GM12878 (cell line): ENCODE measurements around the gene SPDYE1. TPM values are rescaled to one million over a fixed set of nuclear protein-coding genes. Genes with fewer than 3 reads are reported as not detected.

Source experiments
- ATAC-seq: fragments of 200-7000 bp; cut with Tn5 transposase; 3 replicates; pipeline ENCODE4 v1.9.1; 2020; ENCODE audit warnings: mild to moderate bottlenecking, moderate library complexity
- BruUV-seq: library from RNA; stranded (reverse); fragments of 400-500 nt; replicated peaks from 2 replicates; lab custom pipeline; 2021; lab: Mats Ljungman, UMichigan
- CTCF ChIA-PET: fragments of 300-600 bp; sonication (Branson Sonifier 250); formaldehyde crosslinking; extraction: SDS; loops from one replicate; lab custom pipeline; 2021; ENCODE audit warnings: inconsistent platforms; lab: Yijun Ruan, JAX
- POLR2A ChIA-PET: fragments of 350-600 bp; formaldehyde crosslinking; extraction: SDS; loops from one replicate; lab custom pipeline; 2021; ENCODE audit warnings: inconsistent platforms; lab: Charles Lee
- RAD21 ChIA-PET: fragments of 300-600 bp; sonication (Branson Sonifier 250); formaldehyde crosslinking; loops from one replicate; lab custom pipeline; 2023; ENCODE audit warnings: antibody characterized with exemption; ENCODE audit not compliant: unreplicated experiment; lab: Charles Lee
- SMC1A ChIA-PET: fragments of 300-600 bp; sonication (Branson Sonifier 250); formaldehyde crosslinking; loops from one replicate; lab custom pipeline; 2023; ENCODE audit not compliant: unreplicated experiment, uncharacterized antibody; lab: Charles Lee
- DNase-seq: peaks from one replicate; pipeline ENCODE4 v3.0.0-alpha.2; 2011; ENCODE audit warnings: low read depth, low spot score
- FAIRE-seq: peaks from 3 replicates; lab custom pipeline; 2011; peaks lifted over from hg19 to GRCh38; lab: Jason Lieb, UNC
- H2AFZ ChIP-seq: 2 replicates; pipeline ENCODE4 v1.6.0; 2011; ENCODE audit warnings: low read depth, low read length, control low read depth; ENCODE audit not compliant: control insufficient read depth
- H3K27ac ChIP-seq: 2 replicates; pipeline ENCODE4 v1.5.1; 2011; ENCODE audit warnings: control low read depth; ENCODE audit not compliant: control insufficient read depth, insufficient read depth
- H3K27me3 ChIP-seq, 2 experiments: replicated peaks in 1 of 2; 2 replicates each; pipeline versions ENCODE4 v1.6.0 to v1.6.1; 2011; ENCODE audit warnings: low read length in 1 of 2; ENCODE audit not compliant: control insufficient read depth in 2 of 2, insufficient read depth in 2 of 2
- H3K36me3 ChIP-seq, 2 experiments: 2 replicates each; pipeline ENCODE4 v1.5.1; 2011; ENCODE audit warnings: low read length in 1 of 2; ENCODE audit not compliant: control insufficient read depth in 2 of 2, insufficient read depth in 2 of 2
- H3K4me1 ChIP-seq: 2 replicates; pipeline ENCODE4 v1.6.1; 2011; ENCODE audit warnings: mild to moderate bottlenecking, low read length, moderate library complexity, mixed read lengths; ENCODE audit not compliant: control insufficient read depth, insufficient read depth
- H3K4me2 ChIP-seq: 2 replicates; pipeline ENCODE4 v1.6.0; 2011; ENCODE audit warnings: control low read depth; ENCODE audit not compliant: control insufficient read depth, insufficient read depth
- H3K4me3 ChIP-seq: fragments of 200-600 bp; sonication (generic); 2 replicates; pipeline ENCODE4 v1.5.1; 2016
- H3K79me2 ChIP-seq: 2 replicates; pipeline ENCODE4 v1.6.0; 2011; ENCODE audit warnings: low read length; ENCODE audit not compliant: control insufficient read depth, insufficient read depth
- H3K9ac ChIP-seq: 2 replicates; pipeline ENCODE4 v1.8.0; 2011; ENCODE audit warnings: low read length, control low read depth, mixed read lengths; ENCODE audit not compliant: control insufficient read depth, insufficient read depth
- H3K9me3 ChIP-seq: replicated peaks from 3 replicates; pipeline ENCODE4 v1.5.1; 2011; ENCODE audit warnings: mild to moderate bottlenecking, low read length; ENCODE audit not compliant: control insufficient read depth, insufficient read depth
- H4K20me1 ChIP-seq: 2 replicates; pipeline ENCODE4 v1.6.0; 2011; ENCODE audit not compliant: control insufficient read depth, insufficient read depth
- ASH2L ChIP-seq: fragments of 300-600, 200-600 bp; sonication (generic); IDR thresholded peaks from 2 replicates; pipeline ENCODE4 v1.6.1; 2017; ENCODE audit warnings: low read depth, mild to moderate bottlenecking, borderline replicate concordance
- E2F4 ChIP-seq: IDR thresholded peaks from 2 replicates; pipeline ENCODE4 v1.6.1; 2012; ENCODE audit warnings: low read depth, low read length, improper control_type of control experiment
- EP300 ChIP-seq, 2 experiments: fragments of 150-350 bp in 1 of 2; IDR thresholded peaks; 2 replicates each; pipeline ENCODE4 v1.6.1; 2011 to 2012; ENCODE audit warnings: low read depth in 2 of 2, low read length in 2 of 2, borderline replicate concordance in 1 of 2, improper control_type of control experiment in 1 of 2, inconsistent platforms in 1 of 2; ENCODE audit not compliant: control insufficient read depth in 1 of 2
- MLLT1 ChIP-seq: fragments of 450-650 bp; IDR thresholded peaks from 2 replicates; pipeline ENCODE4 v1.6.1; 2016; ENCODE audit warnings: mild to moderate bottlenecking
- NFYA ChIP-seq: IDR thresholded peaks from 2 replicates; pipeline ENCODE4 v1.6.1; 2011; ENCODE audit warnings: low read depth, mild to moderate bottlenecking, low read length, improper control_type of control experiment, borderline replicate concordance
- SP1 ChIP-seq: IDR thresholded peaks from one replicate; pipeline ENCODE4 v1.6.1; 2011; ENCODE audit warnings: low read depth, low read length
- WRNIP1 ChIP-seq: IDR thresholded peaks from 2 replicates; pipeline ENCODE4 v1.6.1; 2011; ENCODE audit warnings: low read depth, low read length, improper control_type of control experiment, borderline replicate concordance
- ZBTB40 ChIP-seq: fragments of 450-650 bp; IDR thresholded peaks from 2 replicates; pipeline ENCODE4 v1.6.1; 2016; ENCODE audit warnings: mild to moderate bottlenecking, moderate library complexity, borderline replicate concordance
- WGBS: methylation state at CpG from one replicate; pipeline ENCODE4 v1.1.6; 2016; ENCODE audit warnings: low lambda C conversion rate; ENCODE audit not compliant: insufficient replicate concordance, insufficient coverage; ENCODE audit errors: missing lambda C conversion rate; 5-methylcytosine and 5-hydroxymethylcytosine counted together
- in situ Hi-C: fragments of 300-500 bp; cut with MboI; formaldehyde crosslinking; loops from 9 replicates; pipeline ENCODE4 v1.14.3; 2018; ENCODE audit warnings: mixed read lengths
- intact Hi-C: fragments of 100-400 bp; cut with micrococcal nuclease; formaldehyde crosslinking; loops from one replicate; pipeline ENCODE4 v1.14.2; 2022; ENCODE audit not compliant: unreplicated experiment
- polyA plus RNA-seq, 11 experiments: library from polyadenylated mRNA; depleted of rRNA in 4 of 11; unstranded in 6 of 11; stranded (reverse) in 5 of 11; fragments of >200 nt; fragmentation: Nextera tagmentation in 4 of 11; fragmentation: Illumina TruSeq in 1 of 11; extraction: Ambion mirVana in 4 of 11; extraction: Trizol in 1 of 11; gene quantifications; 1 replicate in 1 of 11; 2 replicates in 10 of 11; pipeline versions ENCODE4 v1.2.1 to v1.2.3, GENCODE V29; 2011 to 2016; ENCODE audit warnings: inconsistent platforms in 2 of 11, missing spikeins in 2 of 11, low read depth in 1 of 11
- total RNA-seq, 4 experiments: library from RNA; depleted of rRNA in 3 of 4; stranded (reverse); fragments of >200 nt in 3 of 4; fragmentation: Illumina TruSeq in 1 of 4; extraction: Trizol in 1 of 4; gene quantifications; 2 replicates each; pipeline versions ENCODE4 v1.2.1 to v1.2.3, GENCODE V29; 2013 to 2021

The SPDYE1 gene
- total and polyA plus RNA-seq, 10 of the 15 experiments (the other 5 are each of a cell fraction or from before 2014, with no cell fraction given): 0.04 to 1.3 (median 0.07) TPM; not detected in 3

- no peak for TF ChIP-seq EP300 (IDR thresholded peaks at IDR 0.05; ENCODE audit: borderline replicate concordance in 1 of 2, control insufficient read depth in 1 of 2, low read depth in 2 of 2, low read length in 2 of 2)
- no peak for TF ChIP-seq MLLT1
- no peak for TF ChIP-seq ZBTB40
These were observed 45.7 kb upstream of the SPDYE1 start (continued) for GRCh38 chr7:43952028-43952427.

GRCh38 chr7:43953071-43953470 is 44.6 kb upstream of the SPDYE1 start:
- intact Hi-C loops: no loop called here

More at GRCh38 chr7:43953071-43953470, 44.6 kb upstream of the SPDYE1 start:
- ChIA-PET CTCF (interaction anchor here (0.6 kb wide), 1 partner anchor 11 kb away, joined by 4 read pairs; no protein-coding TSS in a partner anchor), POLR2A (no interaction called here), RAD21 (no interaction called here), SMC1A (interaction anchor here (0.6 kb wide), 1 partner anchor 243 kb away, joined by 3 read pairs; no protein-coding TSS in a partner anchor)
- no peak for TF ChIP-seq ASH2L
- TF ChIP-seq E2F4: no peak
- no peak for TF ChIP-seq NFYA
- TF ChIP-seq SP1: no peak
- TF ChIP-seq WRNIP1: no peak
- in situ Hi-C loops: no loop called here
- Histone ChIP-seq H3K4me2 (no peak overlapping the region), H3K9ac (no peak overlapping the region), H3K27ac (no peak overlapping the region), H3K27me3 (no peaks in the 10 kb centered on the region), H3K36me3 (peaks cover 0 to 14% of the 10 kb centered on the region in 2 experiments; a peak in 1 of 4 replicates), H3K4me1 (no peaks in the 10 kb centered on the region), H3K9me3 (no peaks in the 10 kb centered on the region), H2AFZ (no peak overlapping the region), H3K4me3 (no peak overlapping the region), H4K20me1 (no peaks in the 10 kb centered on the region), H3K79me2 (no peaks in the 10 kb centered on the region)
- 87% methylated on average over 5 of the region's 5 CpGs for WGBS
- ATAC-seq: no peak
- BruUV-seq: no TSS peak
- FAIRE-seq: no peak
- DNase-seq: no peak
